Measurements from ENCODE around the gene ASAP2.
"Not testable (repeated sequence)": the region's sequence is repeated elsewhere in the genome, so short reads cannot be mapped to it uniquely, and the experiment has no call there.

ASAP2 gene

GRCh38 chr2:9212010-9212635 lies 5.5 kb downstream of the ASAP2 start:
- no peak for DNase-seq (ENCODE audit: low spot score)

- DNase-seq (ENCODE audit: low spot score) = no peak
Measured at GRCh38 chr2:9212661-9213411, 6.2 kb downstream of the ASAP2 start.

- no peak for DNase-seq (ENCODE audit: low spot score)
Measured at GRCh38 chr2:9213477-9214051, 7.0 kb downstream of the ASAP2 start.

GRCh38 chr2:9214873-9215272 lies 8.3 kb downstream of the ASAP2 start:
- no peak for DNase-seq (ENCODE audit: low spot score)

- no peak for DNase-seq (ENCODE audit: low spot score)
Measured at GRCh38 chr2:9215680-9216079, 9.1 kb downstream of the ASAP2 start.

GRCh38 chr2:9216143-9216542 lies 9.5 kb downstream of the ASAP2 start:
- not testable (repeated sequence) for DNase-seq (ENCODE audit: low spot score)

- no peak for DNase-seq (ENCODE audit: low spot score)
Measured at GRCh38 chr2:9217838-9218770, 11.5 kb downstream of the ASAP2 start.

- no peak for DNase-seq (ENCODE audit: low spot score)
Measured at GRCh38 chr2:9219027-9219445, 12.4 kb downstream of the ASAP2 start.

- no peak for DNase-seq (ENCODE audit: low spot score)
Measured at GRCh38 chr2:9220201-9220600, 13.6 kb downstream of the ASAP2 start.

- DNase-seq (ENCODE audit: low spot score) = no peak
Measured at GRCh38 chr2:9221223-9221622, 14.6 kb downstream of the ASAP2 start.

- no peak for DNase-seq (ENCODE audit: low spot score)
Measured at GRCh38 chr2:9222239-9222892, 15.8 kb downstream of the ASAP2 start.

GRCh38 chr2:9222893-9223287 lies 16.3 kb downstream of the ASAP2 start:
- no peak for DNase-seq (ENCODE audit: low spot score)

GRCh38 chr2:9225806-9226205 lies 19.2 kb downstream of the ASAP2 start:
- DNase-seq (ENCODE audit: low spot score) = no peak

GRCh38 chr2:9226458-9227380 lies 20.1 kb downstream of the ASAP2 start:
- DNase-seq (ENCODE audit: low spot score) = no peak

- DNase-seq (ENCODE audit: low spot score) = no peak
Measured at GRCh38 chr2:9228088-9228751, 21.6 kb downstream of the ASAP2 start.

- DNase-seq (ENCODE audit: low spot score) = no peak
Measured at GRCh38 chr2:9228781-9229469, 22.3 kb downstream of the ASAP2 start.

- no peak for DNase-seq (ENCODE audit: low spot score)
Measured at GRCh38 chr2:9229470-9229820, 22.8 kb downstream of the ASAP2 start.

GRCh38 chr2:9230051-9230802 lies 23.6 kb downstream of the ASAP2 start:
- no peak for DNase-seq (ENCODE audit: low spot score)

- no peak for DNase-seq (ENCODE audit: low spot score)
Measured at GRCh38 chr2:9230881-9231280, 24.3 kb downstream of the ASAP2 start.
